HepG2 (cell line): ENCODE data around the gene SYNPO. TPM values are rescaled to one million over a fixed set of nuclear protein-coding genes. Genes with fewer than 3 reads are reported as not detected.

Experiments
- ATAC-seq: fragments of 200-7000 bp; cut with Tn5 transposase; 3 replicates; pipeline ENCODE4 v1.9.1; 2020; ENCODE audit warnings: mild to moderate bottlenecking, moderate library complexity
- BruUV-seq: library from RNA; stranded (reverse); fragments of 400-500 nt; replicated peaks from 2 replicates; lab custom pipeline; 2021; lab: Mats Ljungman, UMichigan
- CTCF ChIA-PET: fragments of 300-600 bp; formaldehyde crosslinking; extraction: SDS; loops from one replicate; lab custom pipeline; 2021; ENCODE audit warnings: low total read pairs, inconsistent platforms, low intra/inter-chr PET ratio; lab: Yijun Ruan, JAX
- POLR2A ChIA-PET: fragments of 350-600 bp; sonication (Branson Sonifier 250); formaldehyde crosslinking; loops from one replicate; lab custom pipeline; 2020; ENCODE audit warnings: antibody characterized with exemption, inconsistent platforms; lab: Yijun Ruan, JAX
- DNase-seq: peaks from one replicate; pipeline ENCODE4 v3.0.0-alpha.2; 2015; ENCODE audit warnings: low spot score
- FAIRE-seq: peaks from 3 replicates; lab custom pipeline; 2011; peaks lifted over from hg19 to GRCh38; lab: Jason Lieb, UNC
- H2AFZ ChIP-seq: one replicate; pipeline ENCODE4 v1.6.1; 2011; ENCODE audit warnings: low read length, inconsistent platforms
- H3K27ac ChIP-seq: fragments of 300-600 bp; 3 replicates; pipeline ENCODE4 v1.8.0; 2011; ENCODE audit warnings: mixed run types, mild to moderate bottlenecking, mixed read lengths, low read length, inconsistent platforms; ENCODE audit not compliant: insufficient read depth; ENCODE audit errors: extremely low read length
- H3K27me3 ChIP-seq, 2 experiments: fragments of 200-600 bp in 1 of 2; 2 replicates in 1 of 2; 3 replicates in 1 of 2; pipeline versions ENCODE4 v1.6.0 to v1.8.0; 2011; ENCODE audit warnings: low read length in 2 of 2, mild to moderate bottlenecking in 2 of 2, moderate library complexity in 2 of 2, inconsistent platforms in 1 of 2; ENCODE audit not compliant: insufficient read depth in 2 of 2, control insufficient read depth in 1 of 2
- H3K36me3 ChIP-seq, 2 experiments: fragments of 200-600 bp in 1 of 2; replicated peaks in 1 of 2; 2 replicates in 1 of 2; 3 replicates in 1 of 2; pipeline versions ENCODE4 v1.5.1 to v1.8.0; 2011; ENCODE audit warnings: low read length in 2 of 2, inconsistent platforms in 1 of 2; ENCODE audit not compliant: insufficient read depth in 2 of 2, control insufficient read depth in 1 of 2
- H3K4me1 ChIP-seq: 2 replicates; pipeline ENCODE4 v1.5.1; 2012; ENCODE audit warnings: low read length, inconsistent platforms; ENCODE audit not compliant: insufficient read depth
- H3K4me2 ChIP-seq: 2 replicates; pipeline ENCODE4 v1.6.0; 2011; ENCODE audit warnings: low read depth, low read length, inconsistent platforms
- H3K4me3 ChIP-seq, 3 experiments: fragments of 200-600 bp in 1 of 3; sonication (generic), shearing (Covaris generic) in 1 of 3; replicated peaks in 1 of 3; 2 replicates each; pipeline ENCODE4 v1.5.1; 2011 to 2016; ENCODE audit warnings: low read length in 3 of 3, inconsistent platforms in 2 of 3, low read depth in 2 of 3, mild to moderate bottlenecking in 2 of 3, control low read depth in 1 of 3, mixed read lengths in 1 of 3; ENCODE audit not compliant: insufficient read depth in 1 of 3
- H3K79me2 ChIP-seq: one replicate; pipeline ENCODE4 v1.6.1; 2011; ENCODE audit warnings: low read length, inconsistent platforms; ENCODE audit not compliant: insufficient read depth
- H3K9ac ChIP-seq: 2 replicates; pipeline ENCODE4 v1.6.0; 2011; ENCODE audit warnings: mild to moderate bottlenecking, low read depth, low read length, inconsistent platforms; ENCODE audit not compliant: insufficient read depth
- H3K9me3 ChIP-seq: 2 replicates; pipeline ENCODE4 v1.5.1; 2012; ENCODE audit warnings: mild to moderate bottlenecking, low read length
- H4K20me1 ChIP-seq: 2 replicates; pipeline ENCODE4 v1.6.0; 2011; ENCODE audit warnings: inconsistent platforms, mild to moderate bottlenecking, low read length, moderate library complexity; ENCODE audit not compliant: insufficient read depth
- ARNT ChIP-seq: fragments of 450-650 bp; IDR thresholded peaks from 2 replicates; pipeline ENCODE4 v1.6.1; 2017
- DR1 ChIP-seq: sonication (generic); formaldehyde crosslinking; IDR thresholded peaks from 2 replicates; pipeline ENCODE4 v1.8.0; 2021; ENCODE audit warnings: mild to moderate bottlenecking, missing genetic modification reagents, inconsistent platforms
- ELF4 ChIP-seq: sonication (generic); formaldehyde crosslinking; IDR thresholded peaks from 2 replicates; pipeline ENCODE4 v1.5.0; 2020; ENCODE audit warnings: missing genetic modification reagents, mild to moderate bottlenecking, moderate library complexity, borderline replicate concordance
- HNF4A ChIP-seq: sonication (generic); formaldehyde crosslinking; IDR thresholded peaks from 2 replicates; pipeline ENCODE4 v1.4.0; 2020; ENCODE audit warnings: missing genetic modification reagents
- RAD21 ChIP-seq: fragments of 450-650 bp; formaldehyde crosslinking; IDR thresholded peaks from 2 replicates; pipeline ENCODE4 v1.5.0; 2020; ENCODE audit warnings: mild to moderate bottlenecking
- SOX13 ChIP-seq, 3 experiments: fragments of 450-650 bp in 1 of 3; sonication (generic) in 1 of 3; formaldehyde crosslinking in 1 of 3; IDR thresholded peaks in 2 of 3; conservative IDR thresholded peaks in 1 of 3; 2 replicates each; pipeline versions ENCODE4 v1.5.0 to v1.6.1; 2016 to 2020; ENCODE audit warnings: antibody characterized with exemption in 1 of 3, mild to moderate bottlenecking in 1 of 3, missing compliant biosample characterization in 1 of 3, missing genetic modification reagents in 1 of 3, moderate library complexity in 1 of 3
- TAF1 ChIP-seq: sonication (generic); formaldehyde crosslinking; IDR thresholded peaks from 2 replicates; pipeline ENCODE4 v1.4.0; 2020; ENCODE audit warnings: missing genetic modification reagents
- ZNF124 ChIP-seq: sonication (generic); formaldehyde crosslinking; IDR thresholded peaks from 2 replicates; pipeline ENCODE4 v1.4.0; 2020; ENCODE audit warnings: missing genetic modification reagents
- WGBS: methylation state at CpG from one replicate; pipeline ENCODE4 v1.1.6; 2017; ENCODE audit warnings: low lambda C conversion rate; 5-methylcytosine and 5-hydroxymethylcytosine counted together
- in situ Hi-C: cut with HindIII; loops from 2 replicates; pipeline ENCODE4 v1.10.0; 2017; ENCODE audit warnings: low pct_unique_long_range_greater_than_20kb; ENCODE audit not compliant: extremely low pct_ligation_motif_present
- intact Hi-C: fragments of 100-400 bp; cut with micrococcal nuclease; formaldehyde crosslinking; loops from one replicate; pipeline ENCODE4 v1.10.0; 2022; ENCODE audit not compliant: unreplicated experiment
- polyA plus RNA-seq, 8 experiments: library from polyadenylated mRNA; depleted of rRNA in 3 of 8; stranded (reverse) in 7 of 8; unstranded in 1 of 8; fragments of >200 nt; fragmentation: Illumina TruSeq in 4 of 8; extraction: Trizol in 4 of 8; gene quantifications; 2 replicates each; pipeline versions ENCODE4 v1.2.1 to v1.2.3, GENCODE V29; 2011 to 2016; ENCODE audit warnings: low read depth in 4 of 8, missing spikeins in 1 of 8, mixed read lengths in 1 of 8; ENCODE audit not compliant: insufficient read depth in 1 of 8
- total RNA-seq, 5 experiments: library from RNA; depleted of rRNA; stranded (reverse); fragments of >200 nt; fragmentation: Illumina TruSeq; extraction: Trizol; gene quantifications; 2 replicates each; pipeline ENCODE4 v1.2.3, GENCODE V29; 2016; ENCODE audit warnings: low read depth in 1 of 5
- TF ChIP-seq, protein P1 (sequence below): sonication (generic); formaldehyde crosslinking; IDR thresholded peaks from 2 replicates; pipeline ENCODE4 v1.5.0; 2020; ENCODE audit warnings: mild to moderate bottlenecking, missing genetic modification reagents, moderate library complexity

The SYNPO gene
- total and polyA plus RNA-seq, 2 of the 13 experiments (the other 11 are each of a cell fraction or from before 2014, with no cell fraction given): 0.09 to 0.30 TPM

DNA sequence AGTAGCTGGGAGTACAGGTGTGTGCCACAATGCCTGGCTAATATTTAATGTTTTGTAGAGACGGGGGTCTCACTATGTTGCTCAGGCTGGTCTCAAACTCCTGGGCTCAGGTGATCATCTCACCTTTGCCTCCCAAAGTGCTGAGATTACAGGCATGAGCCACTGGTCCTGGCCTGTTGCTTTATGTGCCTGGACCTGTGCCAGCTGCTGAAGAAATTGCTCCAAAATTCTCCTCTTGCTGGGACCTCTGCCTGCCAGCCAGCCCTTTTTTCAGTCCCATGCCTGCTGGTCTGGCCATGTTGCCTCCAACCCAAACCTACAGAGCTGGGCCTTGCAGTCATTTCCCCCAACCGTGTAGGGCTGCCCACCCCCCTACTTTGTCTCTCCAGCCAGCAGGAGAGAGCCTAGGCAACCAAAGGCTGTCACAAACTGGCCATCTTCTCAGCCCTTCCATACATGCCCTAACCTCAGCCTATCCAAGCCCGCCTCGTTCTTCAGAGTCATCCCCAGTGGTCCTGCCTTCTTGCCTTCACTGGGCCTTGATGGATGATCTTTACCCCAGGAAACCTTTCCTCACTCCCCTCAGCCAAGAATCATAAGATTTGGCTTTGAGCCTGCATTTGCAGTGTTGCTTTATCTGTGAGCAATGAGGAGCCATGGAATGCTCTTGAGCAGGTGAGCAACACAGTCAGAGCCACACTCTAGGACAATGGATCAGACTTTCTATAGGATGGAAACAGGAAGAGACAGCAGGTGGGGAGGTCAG is 27.4 kb upstream of the SYNPO start:
- FAIRE-seq (no peak), ATAC-seq (no peak), DNase-seq (no peak)
- no peaks in the 10 kb centered on the region for H4K20me1 ChIP-seq
- peaks cover 0 to 21% of the 10 kb centered on the region in 2 experiments; a peak in 2 of 5 replicates for H3K27me3 ChIP-seq
- no peak overlapping the region for H3K4me2 ChIP-seq
- TF ChIP-seq DR1 (CRISPR knock-in tag) (no peak), SOX13 (IDR thresholded peaks at IDR 0.05) (no peak), SOX13 (CRISPR knock-in tag; conservative IDR thresholded peaks at IDR 0.05 in 1 of 2, IDR thresholded peaks at IDR 0.05 in 1 of 2) (no peak), ZNF124 (CRISPR knock-in tag) (no peak), ELF4 (CRISPR knock-in tag) (no peak)
- H3K9ac ChIP-seq: no peak overlapping the region
- no peak overlapping the region for H3K4me3 ChIP-seq
- POLR2A ChIA-PET: no interaction called here
- no peaks in the 10 kb centered on the region for H3K79me2 ChIP-seq
- in situ Hi-C loops (no loop called here), intact Hi-C loops (no loop called here)
- H2AFZ ChIP-seq: no peak overlapping the region
- no peak overlapping the region for H3K27ac ChIP-seq
- no peaks in the 10 kb centered on the region for H3K36me3 ChIP-seq
- WGBS: 30% methylated on average over 4 of the region's 4 CpGs
- CTCF ChIA-PET: no interaction called here
- no TSS peak for BruUV-seq
- H3K4me1 ChIP-seq: peaks cover 74% of the 10 kb centered on the region
- H3K9me3 ChIP-seq: no peaks in the 10 kb centered on the region

DNA sequence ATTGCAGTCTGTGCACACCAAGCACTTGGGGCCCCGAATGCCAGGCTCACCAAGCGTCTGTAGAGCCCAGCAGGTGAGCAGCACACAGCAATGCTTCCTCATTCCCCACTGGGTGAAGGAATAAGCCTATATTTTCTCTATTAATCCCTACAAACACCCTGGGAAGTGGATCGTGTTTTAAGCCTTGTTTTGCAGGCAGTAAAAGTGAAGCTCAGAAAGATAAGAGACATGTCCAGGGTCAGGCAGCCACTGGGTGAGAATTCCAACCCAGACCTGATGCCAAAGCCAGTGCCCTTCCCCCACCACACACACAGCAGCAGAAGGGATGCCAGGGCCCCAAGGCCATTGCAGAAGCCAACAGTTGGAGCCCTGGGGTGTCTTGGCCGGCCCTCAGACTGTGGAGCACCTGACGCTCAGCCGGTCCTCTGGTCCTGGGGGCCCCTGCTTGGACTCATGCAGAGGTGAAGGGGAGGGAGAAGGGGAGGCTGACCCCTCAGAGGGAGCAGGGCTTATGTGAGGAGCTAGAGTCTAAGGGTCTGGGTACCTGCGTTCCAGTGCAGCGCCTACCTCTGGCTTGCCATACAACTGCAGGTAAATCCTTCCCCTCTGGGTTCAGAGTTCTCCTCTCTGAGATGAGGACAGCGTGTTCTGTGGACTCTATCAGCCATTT is 26.3 kb upstream of the SYNPO start:
- Histone ChIP-seq H3K36me3 (no peaks in the 10 kb centered on the region), H3K27ac (no peak overlapping the region), H3K4me3 (no peak overlapping the region), H4K20me1 (no peaks in the 10 kb centered on the region), H3K9me3 (no peaks in the 10 kb centered on the region), H2AFZ (no peak overlapping the region), H3K79me2 (no peaks in the 10 kb centered on the region), H3K9ac (no peak overlapping the region), H3K4me1 (peaks cover 74% of the 10 kb centered on the region), H3K27me3 (peaks cover 0 to 23% of the 10 kb centered on the region in 2 experiments; a peak in 2 of 5 replicates), H3K4me2 (no peak overlapping the region)
- intact Hi-C loops: no loop called here
- CTCF ChIA-PET: no interaction called here
- POLR2A ChIA-PET: interaction anchor here (1.2 kb wide), 1 partner anchor 87 kb away, joined by 4 read pairs; the partner anchor contains the start of gene RBM22
- TF ChIP-seq, protein P1, sequence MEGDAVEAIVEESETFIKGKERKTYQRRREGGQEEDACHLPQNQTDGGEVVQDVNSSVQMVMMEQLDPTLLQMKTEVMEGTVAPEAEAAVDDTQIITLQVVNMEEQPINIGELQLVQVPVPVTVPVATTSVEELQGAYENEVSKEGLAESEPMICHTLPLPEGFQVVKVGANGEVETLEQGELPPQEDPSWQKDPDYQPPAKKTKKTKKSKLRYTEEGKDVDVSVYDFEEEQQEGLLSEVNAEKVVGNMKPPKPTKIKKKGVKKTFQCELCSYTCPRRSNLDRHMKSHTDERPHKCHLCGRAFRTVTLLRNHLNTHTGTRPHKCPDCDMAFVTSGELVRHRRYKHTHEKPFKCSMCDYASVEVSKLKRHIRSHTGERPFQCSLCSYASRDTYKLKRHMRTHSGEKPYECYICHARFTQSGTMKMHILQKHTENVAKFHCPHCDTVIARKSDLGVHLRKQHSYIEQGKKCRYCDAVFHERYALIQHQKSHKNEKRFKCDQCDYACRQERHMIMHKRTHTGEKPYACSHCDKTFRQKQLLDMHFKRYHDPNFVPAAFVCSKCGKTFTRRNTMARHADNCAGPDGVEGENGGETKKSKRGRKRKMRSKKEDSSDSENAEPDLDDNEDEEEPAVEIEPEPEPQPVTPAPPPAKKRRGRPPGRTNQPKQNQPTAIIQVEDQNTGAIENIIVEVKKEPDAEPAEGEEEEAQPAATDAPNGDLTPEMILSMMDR (CRISPR knock-in tag): peak; percentile 52
- TF ChIP-seq TAF1 (no peak), HNF4A (peak; percentile 53; the same call in 1 of the 2 replicates), ARNT (no peak), RAD21 (CRISPR knock-in tag) (0 out of 2 replicates have a peak, but pooled peaks have one; percentile 20)
- DNase-seq: no peak
- no peak for FAIRE-seq
- no TSS peak for BruUV-seq
- in situ Hi-C loops: no loop called here
- ATAC-seq: peak; percentile 16; the same call in 1 of the 3 replicates
- 17% methylated on average over 6 of the region's 9 CpGs for WGBS
